HCT116 (cell line): Measurements from ENCODE around the gene HAND2. TPM values are rescaled to one million over a fixed set of nuclear protein-coding genes. Genes with fewer than 3 reads are reported as not detected.

ENCODE experiments used
- ATAC-seq: fragments of 200-7000 bp; cut with Tn5 transposase; 2 replicates; pipeline ENCODE4 v1.9.1; 2020; ENCODE audit warnings: mild to moderate bottlenecking, moderate library complexity
- BruUV-seq: library from RNA; stranded (reverse); fragments of 400-500 nt; replicated peaks from 2 replicates; lab custom pipeline; 2021; lab: Mats Ljungman, UMichigan
- CTCF ChIA-PET: fragments of 300-600 bp; sonication (Branson Sonifier 250); formaldehyde crosslinking; loops from one replicate; lab custom pipeline; 2021; ENCODE audit warnings: antibody characterized with exemption; lab: Charles Lee
- POLR2A ChIA-PET: fragments of 300-600, 350-600 bp; sonication (Branson Sonifier 250); formaldehyde crosslinking; loops from one replicate; lab custom pipeline; 2021; ENCODE audit warnings: antibody characterized with exemption; lab: Charles Lee
- RAD21 ChIA-PET, 2 experiments: fragments of 300-600 bp; sonication (Branson Sonifier 250); formaldehyde crosslinking; loops; one replicate each; lab custom pipeline; 2023; ENCODE audit warnings: low total read pairs in 2 of 2; ENCODE audit not compliant: uncharacterized antibody in 2 of 2, unreplicated experiment in 2 of 2, low non-redundant PET in 1 of 2; lab: Charles Lee
- DNase-seq: peaks from one replicate; pipeline ENCODE4 v3.0.0-alpha.2; 2010; ENCODE audit warnings: low read depth, low spot score
- H2AFZ ChIP-seq: fragments of 200-600 bp; shearing (Covaris generic), sonication (generic); 2 replicates; pipeline ENCODE4 v1.6.1; 2017; ENCODE audit warnings: low read depth, mixed run types, mixed read lengths, antibody characterized with exemption, low read length; ENCODE audit not compliant: poor library complexity, severe bottlenecking
- H3K27ac ChIP-seq: 2 replicates; pipeline ENCODE4 v1.5.1; 2012; ENCODE audit warnings: low read depth, low read length
- H3K27me3 ChIP-seq: fragments of 200-600 bp; sonication (generic); 2 replicates; pipeline ENCODE4 v1.6.1; 2016; ENCODE audit warnings: mixed run types, low read length, mixed read lengths; ENCODE audit not compliant: insufficient read depth
- H3K36me3 ChIP-seq, 2 experiments: fragments of 200-500 bp in 1 of 2; fragments of 200-600 bp in 1 of 2; sonication (Bioruptor generic) in 1 of 2; sonication (generic) in 1 of 2; 2 replicates each; pipeline versions ENCODE4 v1.5.1 to v1.6.1; 2014 to 2016; ENCODE audit warnings: low read length in 2 of 2, inconsistent platforms in 1 of 2, mixed read lengths in 1 of 2, mixed run types in 1 of 2; ENCODE audit not compliant: insufficient read depth in 2 of 2, control insufficient read depth in 1 of 2
- H3K4me1 ChIP-seq, 2 experiments: fragments of 200-600 bp in 1 of 2; sonication (generic) in 1 of 2; 2 replicates each; pipeline versions ENCODE4 v1.5.1 to v1.6.1; 2012 to 2017; ENCODE audit warnings: low read length in 2 of 2, inconsistent platforms in 1 of 2, mild to moderate bottlenecking in 1 of 2, mixed read lengths in 1 of 2, mixed run types in 1 of 2, moderate library complexity in 1 of 2; ENCODE audit not compliant: insufficient read depth in 2 of 2, control insufficient read depth in 1 of 2
- H3K4me2 ChIP-seq: fragments of 200-600 bp; sonication (generic); 2 replicates; pipeline ENCODE4 v1.6.1; 2017; ENCODE audit warnings: mixed run types, low read length, mixed read lengths
- H3K4me3 ChIP-seq, 2 experiments: fragments of 200-600 bp in 1 of 2; sonication (generic) in 1 of 2; replicated peaks in 1 of 2; 2 replicates each; pipeline ENCODE4 v1.5.1; 2011 to 2016; ENCODE audit warnings: low read length in 2 of 2, control low read depth in 1 of 2, low read depth in 1 of 2, mild to moderate bottlenecking in 1 of 2, mixed read lengths in 1 of 2, mixed run types in 1 of 2
- H3K79me2 ChIP-seq: fragments of 200-600 bp; sonication (generic); 2 replicates; pipeline ENCODE4 v1.6.1; 2017; ENCODE audit warnings: mild to moderate bottlenecking, mixed run types, low read length, moderate library complexity, mixed read lengths; ENCODE audit not compliant: insufficient read depth
- H3K9ac ChIP-seq: fragments of 200-600 bp; sonication (generic); 2 replicates; pipeline ENCODE4 v1.6.1; 2016; ENCODE audit warnings: low read length, mixed read lengths
- H3K9me2 ChIP-seq: fragments of 200-600 bp; sonication (generic), shearing (Covaris generic); 2 replicates; pipeline ENCODE4 v1.6.1; 2017; ENCODE audit warnings: mixed run types, mild to moderate bottlenecking, moderate library complexity; ENCODE audit not compliant: insufficient read depth
- H3K9me3 ChIP-seq, 2 experiments: fragments of 200-500 bp in 1 of 2; fragments of 200-600 bp in 1 of 2; sonication (Bioruptor generic) in 1 of 2; sonication (generic) in 1 of 2; 2 replicates each; pipeline ENCODE4 v1.6.1; 2014 to 2017; ENCODE audit warnings: low read length in 2 of 2, mixed read lengths in 2 of 2, inconsistent platforms in 1 of 2, low read depth in 1 of 2, mild to moderate bottlenecking in 1 of 2, mixed run types in 1 of 2, moderate library complexity in 1 of 2; ENCODE audit not compliant: control insufficient read depth in 1 of 2, insufficient read depth in 1 of 2
- H4K20me1 ChIP-seq: fragments of 200-600 bp; sonication (generic), shearing (Covaris generic); 2 replicates; pipeline ENCODE4 v1.6.1; 2017; ENCODE audit warnings: mixed run types, mild to moderate bottlenecking, moderate library complexity; ENCODE audit not compliant: insufficient read depth
- ELF1 ChIP-seq: IDR thresholded peaks from 2 replicates; pipeline ENCODE4 v1.6.1; 2012; ENCODE audit warnings: low read depth, borderline replicate concordance
- EZH2 ChIP-seq: fragments of 200-600 bp; sonication (generic); IDR thresholded peaks from 2 replicates; pipeline ENCODE4 v1.6.1; 2017; ENCODE audit warnings: antibody characterized with exemption, mixed run types
- EZH2phosphoT487 ChIP-seq: fragments of 200-600 bp; IDR thresholded peaks from 2 replicates; pipeline ENCODE4 v1.6.1; 2018; ENCODE audit warnings: antibody characterized with exemption, borderline replicate concordance
- JUND ChIP-seq: IDR thresholded peaks from 2 replicates; pipeline ENCODE4 v1.6.1; 2012
- POLR2A ChIP-seq: IDR thresholded peaks from 2 replicates; pipeline ENCODE4 v1.7.0; 2011; ENCODE audit warnings: borderline replicate concordance; ENCODE audit not compliant: insufficient read depth, insufficient read length; ENCODE audit errors: extremely low read depth
- RAD21 ChIP-seq: IDR thresholded peaks from 2 replicates; pipeline ENCODE4 v1.6.1; 2012; ENCODE audit warnings: low read depth, mild to moderate bottlenecking
- SIN3A ChIP-seq: IDR thresholded peaks from 2 replicates; pipeline ENCODE4 v1.6.1; 2012; ENCODE audit warnings: low read depth
- SP1 ChIP-seq: IDR thresholded peaks from 2 replicates; pipeline ENCODE4 v1.6.1; 2012; ENCODE audit warnings: low read depth
- TCF7L2 ChIP-seq: IDR thresholded peaks from 2 replicates; pipeline ENCODE4 v1.7.0; 2011; ENCODE audit warnings: borderline replicate concordance, inconsistent platforms; ENCODE audit not compliant: insufficient read depth, insufficient read length; ENCODE audit errors: extremely low read depth
- ZFX ChIP-seq: fragments of 450-650 bp; IDR thresholded peaks from 2 replicates; pipeline ENCODE4 v1.6.1; 2017
- intact Hi-C: fragments of 100-400 bp; cut with micrococcal nuclease; formaldehyde crosslinking; loops from 2 replicates; pipeline ENCODE4 v1.10.0; 2022
- total RNA-seq: library from RNA; stranded (reverse); gene quantifications from one replicate; pipeline ENCODE4 v1.2.1, GENCODE V29; 2021; ENCODE audit not compliant: unreplicated experiment
- TF ChIP-seq, protein P1 (sequence below): IDR thresholded peaks from 2 replicates; pipeline ENCODE4 v1.6.1; 2011; ENCODE audit warnings: mild to moderate bottlenecking, low read length, moderate library complexity; ENCODE audit not compliant: insufficient replicate concordance; ENCODE audit errors: extremely low read depth
- TF ChIP-seq, protein P2 (sequence below): IDR thresholded peaks from 2 replicates; pipeline ENCODE4 v1.6.1; 2012

Gene HAND2
- total RNA-seq, 1 experiment from 2014 or later, result not detected

DNA sequence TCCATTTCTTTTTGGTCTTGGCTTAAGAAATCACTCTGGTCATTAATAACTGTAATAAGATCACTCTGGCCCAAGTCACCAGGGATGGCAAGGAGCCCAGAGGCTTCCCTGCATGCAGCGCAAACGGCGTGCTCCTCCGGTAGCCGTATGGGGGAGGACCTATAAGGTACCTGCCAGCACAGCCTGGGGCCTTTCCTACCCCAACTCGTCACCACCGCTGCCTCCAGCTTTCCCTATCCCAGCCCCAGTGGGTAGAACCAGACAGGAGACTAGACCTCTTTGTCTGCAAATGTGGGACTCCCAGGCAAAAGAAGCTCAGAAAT is 25.9 kb downstream of the HAND2 start:
- ATAC-seq (no peak), DNase-seq (no peak)
- Histone ChIP-seq H3K4me1 (no peaks in the 10 kb centered on the region), H3K27me3 (no peaks in the 10 kb centered on the region), H3K4me3 (no peak overlapping the region), H3K9ac (no peak overlapping the region), H3K27ac (no peak overlapping the region), H3K9me2 (no peaks in the 10 kb centered on the region), H3K9me3 (no peaks in the 10 kb centered on the region), H3K4me2 (no peak overlapping the region), H3K79me2 (no peaks in the 10 kb centered on the region), H2AFZ (no peak overlapping the region), H3K36me3 (no peaks in the 10 kb centered on the region), H4K20me1 (no peaks in the 10 kb centered on the region)
- RAD21 ChIA-PET, result interaction anchor here in 1 of 2 experiments (0.6 kb wide), 1 partner anchor 331 kb away, joined by 3 read pairs; no protein-coding TSS in a partner anchor
- POLR2A ChIA-PET, result no interaction called here
- intact Hi-C loops, result loop anchor here (2.0 kb wide), 1 partner anchor 487 kb away; no protein-coding TSS in a partner anchor
- TF ChIP-seq, protein P1, sequence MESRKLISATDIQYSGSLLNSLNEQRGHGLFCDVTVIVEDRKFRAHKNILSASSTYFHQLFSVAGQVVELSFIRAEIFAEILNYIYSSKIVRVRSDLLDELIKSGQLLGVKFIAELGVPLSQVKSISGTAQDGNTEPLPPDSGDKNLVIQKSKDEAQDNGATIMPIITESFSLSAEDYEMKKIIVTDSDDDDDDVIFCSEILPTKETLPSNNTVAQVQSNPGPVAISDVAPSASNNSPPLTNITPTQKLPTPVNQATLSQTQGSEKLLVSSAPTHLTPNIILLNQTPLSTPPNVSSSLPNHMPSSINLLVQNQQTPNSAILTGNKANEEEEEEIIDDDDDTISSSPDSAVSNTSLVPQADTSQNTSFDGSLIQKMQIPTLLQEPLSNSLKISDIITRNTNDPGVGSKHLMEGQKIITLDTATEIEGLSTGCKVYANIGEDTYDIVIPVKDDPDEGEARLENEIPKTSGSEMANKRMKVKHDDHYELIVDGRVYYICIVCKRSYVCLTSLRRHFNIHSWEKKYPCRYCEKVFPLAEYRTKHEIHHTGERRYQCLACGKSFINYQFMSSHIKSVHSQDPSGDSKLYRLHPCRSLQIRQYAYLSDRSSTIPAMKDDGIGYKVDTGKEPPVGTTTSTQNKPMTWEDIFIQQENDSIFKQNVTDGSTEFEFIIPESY, result no peak
- TF ChIP-seq ZFX (no peak), POLR2A (no peak), JUND (no peak), SP1 (no peak), RAD21 (no peak), SIN3A (no peak), EZH2 (no peak), EZH2phosphoT487 (no peak), ELF1 (no peak), TCF7L2 (no peak)
- TF ChIP-seq, protein P2, sequence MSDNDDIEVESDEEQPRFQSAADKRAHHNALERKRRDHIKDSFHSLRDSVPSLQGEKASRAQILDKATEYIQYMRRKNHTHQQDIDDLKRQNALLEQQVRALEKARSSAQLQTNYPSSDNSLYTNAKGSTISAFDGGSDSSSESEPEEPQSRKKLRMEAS, result no peak
- CTCF ChIA-PET, result interaction anchor here (0.9 kb wide), 1 partner anchor 487 kb away, joined by 3 read pairs; no protein-coding TSS in a partner anchor
- BruUV-seq, result no TSS peak
